CD4-positive, alpha-beta T cell treated with Interleukin-17A for 4 hours (primary cell): ENCODE measurements around the gene DSG2.

ENCODE experiments used
- DNase-seq: peaks from one replicate; pipeline ENCODE4 v3.0.0-alpha.2; 2020; ENCODE audit warnings: mixed read lengths

DSG2 gene

GRCh38 chr18:31558567-31558966 lies 60.6 kb downstream of the DSG2 start:
- DNase-seq = no peak

GRCh38 chr18:31562726-31563125 lies 64.7 kb downstream of the DSG2 start:
- no peak for DNase-seq

DNA sequence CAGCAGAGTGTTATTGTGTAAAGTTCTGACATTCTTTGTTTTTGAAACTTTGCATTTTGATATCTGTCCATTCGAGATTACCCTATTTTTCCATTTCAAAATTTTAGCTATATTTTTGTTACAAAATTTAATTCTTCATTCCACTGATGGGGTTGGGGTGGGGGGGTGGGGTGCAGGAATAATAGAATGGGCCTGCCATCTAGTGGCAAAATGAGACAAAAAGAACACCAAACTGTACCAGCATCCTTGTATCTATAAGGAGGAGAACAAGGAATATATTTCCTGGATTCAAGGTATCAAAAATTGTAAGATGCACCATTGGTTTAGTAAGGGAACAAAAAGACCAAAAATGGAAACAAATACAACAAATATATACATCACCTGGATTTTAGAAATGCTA lies 65.8 kb downstream of the DSG2 start:
- no peak for DNase-seq

- DNase-seq = no peak
Observed at GRCh38 chr18:31565345-31565744, 67.4 kb downstream of the DSG2 start.

- no peak for DNase-seq
Observed at GRCh38 chr18:31565782-31566512, 68.0 kb downstream of the DSG2 start.

- no peak for DNase-seq
Observed at GRCh38 chr18:31566576-31567306, 68.8 kb downstream of the DSG2 start.

DNA sequence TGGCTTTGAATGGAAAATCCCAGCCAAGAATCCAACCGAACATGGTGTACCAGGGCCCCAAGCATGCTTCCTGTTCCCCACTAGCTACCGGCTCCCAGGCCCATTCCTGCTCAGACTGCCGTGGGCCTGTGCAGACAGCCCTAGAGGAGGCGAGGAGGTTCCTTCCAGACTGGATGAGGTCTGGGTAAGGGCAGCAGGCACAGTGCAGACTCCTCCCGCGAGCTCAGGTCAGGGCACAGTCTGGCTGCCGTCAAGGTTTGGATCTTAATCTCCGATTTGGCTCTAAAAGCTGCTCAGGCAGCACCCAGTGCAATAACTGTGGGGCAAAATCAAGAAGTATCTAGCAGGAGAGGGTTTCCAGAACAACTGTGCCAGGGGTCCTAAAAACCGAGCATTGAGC lies 74.4 kb downstream of the DSG2 start:
- no peak for DNase-seq

DNA sequence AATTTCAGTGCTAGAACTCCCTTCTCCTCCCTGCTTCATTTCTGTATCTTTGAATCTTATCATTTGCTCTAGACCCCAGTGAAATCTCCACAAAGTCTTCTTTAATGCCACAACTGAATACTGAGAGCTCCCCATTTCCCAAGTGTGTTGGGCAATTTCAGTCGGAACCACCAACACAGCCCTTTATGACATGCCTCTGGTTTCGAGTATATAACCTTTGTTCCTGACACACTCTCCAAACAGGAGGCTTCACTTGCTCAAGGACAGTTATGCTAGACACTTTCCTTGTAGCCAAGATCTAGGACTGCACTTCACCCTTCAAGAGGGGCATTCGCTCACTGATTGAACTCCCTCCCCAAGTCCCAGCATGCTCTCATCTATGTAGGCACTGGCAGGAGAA lies 75.1 kb downstream of the DSG2 start:
- no peak for DNase-seq

DNA sequence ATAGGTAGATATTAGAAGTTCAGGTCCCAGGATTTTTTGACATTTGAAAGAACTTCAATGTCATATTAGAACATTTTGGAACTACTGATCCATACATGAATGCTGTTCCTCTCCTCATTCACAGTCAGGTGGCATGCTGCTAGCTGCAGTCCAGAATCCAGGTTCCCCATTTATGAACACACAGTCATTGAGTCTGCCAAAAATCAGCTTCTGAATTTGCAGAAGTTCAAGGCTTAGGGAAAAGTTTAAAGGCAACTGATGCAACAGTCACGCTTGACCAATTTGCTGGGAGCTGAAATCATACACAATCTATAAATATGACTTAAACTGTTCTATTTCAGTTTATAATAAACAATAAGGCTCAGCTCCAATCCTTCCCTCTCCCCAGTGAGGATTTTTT lies 76.4 kb downstream of the DSG2 start:
- DNase-seq = no peak

DNA sequence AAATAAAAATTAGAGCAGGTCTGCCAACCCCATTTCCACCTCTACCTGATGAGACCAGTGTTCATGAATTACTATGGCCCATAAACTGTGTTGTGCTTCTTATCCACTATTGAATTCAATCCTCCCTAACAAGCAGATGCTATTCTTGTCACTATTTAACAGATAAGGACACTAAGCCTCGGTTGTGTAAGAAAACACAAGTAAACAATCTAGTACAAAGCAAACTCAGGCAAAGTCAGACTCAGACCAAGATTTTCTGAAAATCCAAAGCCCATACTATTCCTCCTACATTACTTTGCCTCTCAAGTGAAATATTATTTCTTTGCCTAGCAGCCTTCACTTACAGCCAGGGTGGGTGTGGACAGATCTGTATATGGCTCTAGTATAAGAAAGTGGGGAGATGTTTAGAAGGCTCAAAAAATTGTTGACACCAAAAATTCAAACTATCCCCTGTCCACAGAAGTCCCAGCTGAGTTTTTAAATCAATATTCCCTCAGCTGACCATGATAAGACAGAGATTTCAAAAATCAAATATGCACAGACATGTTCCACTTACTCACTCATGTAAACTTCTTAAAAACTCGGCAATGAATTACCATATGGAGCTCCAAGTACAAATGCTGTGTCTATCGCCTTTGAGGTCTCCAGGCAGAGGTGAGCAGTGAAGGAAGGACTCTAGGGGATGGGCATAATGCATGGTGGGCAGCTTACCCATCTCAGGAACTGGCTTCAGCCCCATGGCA lies 77.7 kb downstream of the DSG2 start:
- DNase-seq = no peak

- DNase-seq = no peak
Observed at GRCh38 chr18:31576670-31577069, 78.7 kb downstream of the DSG2 start.

DNA sequence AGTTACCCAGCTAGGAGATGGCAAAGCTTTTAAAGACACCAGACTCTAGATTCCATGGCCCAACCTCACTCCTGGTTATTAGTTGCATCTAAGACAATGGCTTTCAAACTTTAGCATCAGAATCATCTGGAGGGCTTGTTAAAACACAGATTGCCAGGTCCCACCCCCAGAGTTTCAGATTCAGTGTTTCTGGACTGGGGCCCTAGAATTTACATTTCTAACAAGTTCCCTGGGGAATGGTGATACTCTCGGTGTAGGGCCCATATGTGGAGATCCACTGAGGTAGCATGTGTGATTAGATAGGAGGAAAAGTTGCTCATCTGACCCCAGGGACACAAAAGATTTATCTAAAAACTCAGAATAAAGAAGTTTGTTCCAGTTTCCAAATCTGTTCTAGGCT lies 79.2 kb downstream of the DSG2 start:
- no peak for DNase-seq

DNA sequence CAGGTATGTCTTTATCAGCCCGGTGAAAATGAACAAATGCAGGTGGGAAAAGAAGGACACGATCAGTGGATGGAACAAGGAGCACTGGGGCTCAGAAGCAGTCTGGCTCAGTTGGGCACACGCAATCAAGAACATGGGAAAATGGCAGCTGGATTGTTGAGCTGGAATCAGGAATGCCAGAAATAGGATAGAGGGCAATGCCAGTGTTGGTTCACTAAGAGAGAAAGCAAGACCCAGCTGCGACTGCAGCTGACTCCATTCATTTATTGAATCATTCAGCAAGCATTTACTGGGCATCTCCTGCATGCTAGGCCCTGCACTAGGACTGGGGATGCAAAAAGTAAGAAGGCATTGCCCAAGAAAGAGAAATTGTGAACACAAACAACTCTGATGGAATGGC lies 80.1 kb downstream of the DSG2 start:
- DNase-seq = no peak

- DNase-seq = no peak
Observed at GRCh38 chr18:31579375-31579774, 81.4 kb downstream of the DSG2 start.

DNA sequence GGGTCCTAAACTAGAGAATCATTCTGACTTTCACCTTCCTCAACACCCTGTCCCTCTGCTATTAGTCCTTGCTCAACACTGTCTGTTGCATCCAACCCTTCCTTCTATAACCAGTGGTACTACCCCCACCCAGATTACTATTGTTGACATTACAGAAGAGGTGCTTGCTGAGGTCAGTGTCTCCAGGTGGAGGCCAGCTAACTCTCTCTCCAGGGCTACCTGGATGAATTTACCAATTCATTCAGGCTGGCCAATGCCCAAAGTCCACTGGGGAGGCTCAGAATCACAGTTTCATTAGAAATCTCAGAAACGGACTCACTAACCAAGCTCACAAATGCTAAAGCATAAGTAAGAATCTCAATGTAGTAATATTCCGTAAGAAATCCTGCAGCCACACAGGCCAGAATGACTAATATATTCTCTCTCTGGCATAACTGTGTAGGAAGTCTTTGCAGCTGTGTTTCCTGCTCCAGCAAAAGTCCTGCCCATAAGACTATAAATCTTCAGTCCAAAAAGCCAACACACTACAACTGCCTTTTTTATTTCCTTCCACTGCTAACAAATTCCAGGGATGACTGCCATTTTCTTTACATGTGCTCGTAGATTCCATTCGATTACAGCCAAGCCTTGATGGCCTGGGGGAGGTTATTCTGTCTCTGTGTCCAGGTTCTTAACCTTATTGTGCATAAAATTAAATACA lies 83.7 kb downstream of the DSG2 start:
- no peak for DNase-seq

GRCh38 chr18:31583185-31583854 lies 85.3 kb downstream of the DSG2 start:
- DNase-seq = no peak

DNA sequence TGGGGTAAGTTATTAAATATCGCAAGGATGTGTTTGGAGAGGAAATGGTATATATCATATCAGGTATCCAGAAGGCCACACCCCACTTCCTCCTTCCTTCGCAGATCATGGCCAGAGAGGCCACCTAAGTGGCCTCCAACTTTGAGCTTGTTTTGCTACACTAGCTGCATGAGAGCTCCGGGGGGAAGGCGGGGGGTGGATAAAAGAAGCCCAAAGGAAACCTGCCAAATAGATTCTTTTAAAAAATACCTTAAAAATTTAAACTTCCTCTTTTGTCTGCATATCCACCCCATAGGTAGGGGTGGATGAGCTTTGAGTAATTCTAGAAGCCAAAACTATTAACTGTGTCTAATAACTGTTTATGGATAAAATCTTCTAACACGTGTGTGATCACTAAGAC lies 88.0 kb downstream of the DSG2 start:
- no peak for DNase-seq

GRCh38 chr18:31586616-31587015 lies 88.6 kb downstream of the DSG2 start:
- DNase-seq = no peak

GRCh38 chr18:31587529-31587928 lies 89.6 kb downstream of the DSG2 start:
- DNase-seq = no peak

GRCh38 chr18:31590570-31590969 lies 92.6 kb downstream of the DSG2 start:
- no peak for DNase-seq

GRCh38 chr18:31591113-31591512 lies 93.1 kb downstream of the DSG2 start:
- DNase-seq = no peak

- DNase-seq = no peak
Observed at GRCh38 chr18:31591628-31592027, 93.7 kb downstream of the DSG2 start, which contains the start of gene TTR. Gene TTR, plus strand, starts transcription at chr18:31591877. Its CDS starts 26 bp downstream, at chr18:31591903.
